Vagina (tissue), 2 donors: ENCODE results near the gene SIRPB2. TPM values are rescaled to one million over a fixed set of nuclear protein-coding genes. Genes with fewer than 3 reads are reported as not detected.

Source experiments
- DNase-seq, 2 donors: peaks; one replicate each; pipeline ENCODE4 v3.0.0-alpha.2; 2017; ENCODE audit errors: extremely low spot score in 2 of 2
- H3K27ac ChIP-seq: fragments of 200-600 bp; sonication (generic); one replicate; pipeline ENCODE4 v1.5.1; 2019
- H3K27me3 ChIP-seq: fragments of 200-600 bp; sonication (generic); one replicate; pipeline ENCODE4 v1.5.1; 2019
- H3K36me3 ChIP-seq, 2 donors: fragments of 200-600 bp; sonication (generic); one replicate each; pipeline ENCODE4 v1.5.1; 2017 to 2019
- H3K4me1 ChIP-seq: fragments of 200-600 bp; sonication (generic); one replicate; pipeline ENCODE4 v1.5.1; 2019
- H3K4me3 ChIP-seq, 2 donors: fragments of 200-600 bp; sonication (generic); 1 replicate in 1 of 2; 2 replicates in 1 of 2; pipeline ENCODE4 v1.5.1; 2016 to 2019
- H3K9me3 ChIP-seq: fragments of 200-600 bp; sonication (generic); one replicate; pipeline ENCODE4 v1.5.1; 2019
- CTCF ChIP-seq, 3 experiments: fragments of 450-650 bp in 2 of 3; fragments of 200-600 bp in 1 of 3; sonication (generic) in 1 of 3; IDR thresholded peaks; one replicate each; pipeline ENCODE4 v1.5.1; 2017 to 2019; ENCODE audit warnings: antibody characterized with exemption in 3 of 3, mild to moderate bottlenecking in 2 of 3, moderate library complexity in 2 of 3
- POLR2A ChIP-seq, 2 donors: fragments of 450-650 bp; IDR thresholded peaks; one replicate each; pipeline ENCODE4 v1.6.1; 2017; ENCODE audit warnings: antibody characterized with exemption in 2 of 2, mild to moderate bottlenecking in 2 of 2, moderate library complexity in 2 of 2
- POLR2AphosphoS5 ChIP-seq, 2 donors: sonication (generic); formaldehyde crosslinking; IDR thresholded peaks; one replicate each; pipeline ENCODE4 v1.9.0; 2017; ENCODE audit warnings: antibody characterized with exemption in 2 of 2, mild to moderate bottlenecking in 2 of 2, low read depth in 1 of 2; ENCODE audit not compliant: insufficient read depth in 1 of 2
- intact Hi-C: fragments of 100-400 bp; cut with DNase I; formaldehyde crosslinking; loops from one replicate; pipeline ENCODE4 v1.15.1; 2023
- total RNA-seq: library from RNA; depleted of rRNA; stranded (reverse); fragments of >200 nt; gene quantifications from one replicate; pipeline ENCODE4 v1.2.3, GENCODE V29; 2016

Gene SIRPB2
- total RNA-seq, 1 donor from 2014 or later: 2.9 TPM

GRCh38 chr20:1527923-1528322 is 36.7 kb upstream of the SIRPB2 start:
- TF ChIP-seq POLR2A (IDR thresholded peaks at IDR 0.05) (no peak), CTCF (IDR thresholded peaks at IDR 0.05) (no peak), POLR2AphosphoS5 (IDR thresholded peaks at IDR 0.05; ENCODE audit: insufficient read depth in 1 of 2, low read depth in 1 of 2) (no peak)
- no peaks in the 10 kb centered on the region for H3K36me3 ChIP-seq
- no peaks in the 10 kb centered on the region for H3K4me1 ChIP-seq
- H3K9me3 ChIP-seq: no peaks in the 10 kb centered on the region
- intact Hi-C loops: no loop called here
- H3K27ac ChIP-seq: no peak overlapping the region
- no peak overlapping the region for H3K4me3 ChIP-seq
- no peaks in the 10 kb centered on the region for H3K27me3 ChIP-seq
- no peak for DNase-seq

GRCh38 chr20:1526896-1527295 is 35.7 kb upstream of the SIRPB2 start:
- no peaks in the 10 kb centered on the region for H3K36me3 ChIP-seq
- H3K27ac ChIP-seq: no peak overlapping the region
- intact Hi-C loops: no loop called here
- no peaks in the 10 kb centered on the region for H3K27me3 ChIP-seq
- TF ChIP-seq POLR2A (IDR thresholded peaks at IDR 0.05): no peak
- no peak for TF ChIP-seq CTCF (IDR thresholded peaks at IDR 0.05)
- TF ChIP-seq POLR2AphosphoS5 (IDR thresholded peaks at IDR 0.05; ENCODE audit: insufficient read depth in 1 of 2, low read depth in 1 of 2): no peak
- no peak overlapping the region for H3K4me3 ChIP-seq
- no peaks in the 10 kb centered on the region for H3K9me3 ChIP-seq
- no peak for DNase-seq
- no peaks in the 10 kb centered on the region for H3K4me1 ChIP-seq

GRCh38 chr20:1526310-1526709 is 35.1 kb upstream of the SIRPB2 start:
- TF ChIP-seq CTCF (IDR thresholded peaks at IDR 0.05): no peak
- no peak for TF ChIP-seq POLR2AphosphoS5 (IDR thresholded peaks at IDR 0.05; ENCODE audit: insufficient read depth in 1 of 2, low read depth in 1 of 2)
- no peak for TF ChIP-seq POLR2A (IDR thresholded peaks at IDR 0.05)
- Histone ChIP-seq H3K9me3 (no peaks in the 10 kb centered on the region), H3K27me3 (no peaks in the 10 kb centered on the region), H3K4me3 (no peak overlapping the region), H3K36me3 (no peaks in the 10 kb centered on the region), H3K27ac (no peak overlapping the region), H3K4me1 (no peaks in the 10 kb centered on the region)
- intact Hi-C loops: no loop called here
- no peak for DNase-seq

GRCh38 chr20:1524004-1524403 is 32.8 kb upstream of the SIRPB2 start:
- Histone ChIP-seq H3K9me3 (no peaks in the 10 kb centered on the region), H3K4me1 (no peaks in the 10 kb centered on the region)
- TF ChIP-seq CTCF (IDR thresholded peaks at IDR 0.05) (no peak), POLR2A (IDR thresholded peaks at IDR 0.05) (no peak), POLR2AphosphoS5 (IDR thresholded peaks at IDR 0.05; ENCODE audit: insufficient read depth in 1 of 2, low read depth in 1 of 2) (no peak)

GRCh38 chr20:1517010-1517409 is 25.8 kb upstream of the SIRPB2 start:
- Histone ChIP-seq H3K9me3 (no peaks in the 10 kb centered on the region), H3K4me1 (no peaks in the 10 kb centered on the region), H3K4me3 (no peak overlapping the region), H3K27ac (no peak overlapping the region), H3K36me3 (no peaks in the 10 kb centered on the region), H3K27me3 (no peaks in the 10 kb centered on the region)
- TF ChIP-seq POLR2AphosphoS5 (IDR thresholded peaks at IDR 0.05; ENCODE audit: insufficient read depth in 1 of 2, low read depth in 1 of 2): no peak
- TF ChIP-seq CTCF (IDR thresholded peaks at IDR 0.05): no peak
- TF ChIP-seq POLR2A (IDR thresholded peaks at IDR 0.05): no peak
- intact Hi-C loops: no loop called here
- no peak for DNase-seq

More at GRCh38 chr20:1524004-1524403, 32.8 kb upstream of the SIRPB2 start:
- DNase-seq: no peak
- intact Hi-C loops: no loop called here
- no peaks in the 10 kb centered on the region for H3K36me3 ChIP-seq
- no peak overlapping the region for H3K4me3 ChIP-seq
- H3K27ac ChIP-seq: no peak overlapping the region
- H3K27me3 ChIP-seq: no peaks in the 10 kb centered on the region
